ENCODE data around the gene SMARCAD1.

DNA sequence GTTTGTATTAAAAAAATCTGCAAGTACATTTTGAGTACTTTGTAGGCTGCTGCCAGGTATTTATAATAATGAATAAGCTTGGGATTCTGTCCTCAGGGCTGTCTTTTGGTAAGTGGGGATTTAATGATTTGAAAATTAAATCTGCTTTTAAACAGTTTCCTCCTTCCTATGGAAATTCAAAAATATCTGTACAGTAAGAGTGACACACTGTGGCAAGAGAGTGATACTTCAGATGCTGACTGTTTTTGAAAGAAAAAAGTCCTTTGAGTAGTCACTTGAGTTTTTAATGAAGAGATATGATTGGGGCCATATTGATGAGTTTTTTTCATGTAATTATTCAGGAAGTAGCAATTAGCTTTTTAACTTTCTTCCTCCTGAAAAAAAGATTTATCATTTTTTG, 49.2 kb downstream of the SMARCAD1 start:
- TF ChIP-seq, protein P1, sequence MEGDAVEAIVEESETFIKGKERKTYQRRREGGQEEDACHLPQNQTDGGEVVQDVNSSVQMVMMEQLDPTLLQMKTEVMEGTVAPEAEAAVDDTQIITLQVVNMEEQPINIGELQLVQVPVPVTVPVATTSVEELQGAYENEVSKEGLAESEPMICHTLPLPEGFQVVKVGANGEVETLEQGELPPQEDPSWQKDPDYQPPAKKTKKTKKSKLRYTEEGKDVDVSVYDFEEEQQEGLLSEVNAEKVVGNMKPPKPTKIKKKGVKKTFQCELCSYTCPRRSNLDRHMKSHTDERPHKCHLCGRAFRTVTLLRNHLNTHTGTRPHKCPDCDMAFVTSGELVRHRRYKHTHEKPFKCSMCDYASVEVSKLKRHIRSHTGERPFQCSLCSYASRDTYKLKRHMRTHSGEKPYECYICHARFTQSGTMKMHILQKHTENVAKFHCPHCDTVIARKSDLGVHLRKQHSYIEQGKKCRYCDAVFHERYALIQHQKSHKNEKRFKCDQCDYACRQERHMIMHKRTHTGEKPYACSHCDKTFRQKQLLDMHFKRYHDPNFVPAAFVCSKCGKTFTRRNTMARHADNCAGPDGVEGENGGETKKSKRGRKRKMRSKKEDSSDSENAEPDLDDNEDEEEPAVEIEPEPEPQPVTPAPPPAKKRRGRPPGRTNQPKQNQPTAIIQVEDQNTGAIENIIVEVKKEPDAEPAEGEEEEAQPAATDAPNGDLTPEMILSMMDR (IDR thresholded peaks at IDR 0.05): peak in 3 of 6 experiments; percentile 38 to 46 (median 39)
- no peak for TF ChIP-seq POLR2A (IDR thresholded peaks at IDR 0.05)

Data from Peyer's patch (tissue), 4 donors.